T-cell (primary cell): ENCODE data around the gene INHBB. TPM values are rescaled to one million over a fixed set of nuclear protein-coding genes. Genes with fewer than 3 reads are reported as not detected.

Source experiments
- ATAC-seq, 4 experiments: fragments of 200-7000 bp in 3 of 4; fragments of 150-1000 bp in 1 of 4; cut with Tn5 transposase; replicated peaks in 1 of 4; 1 replicate in 3 of 4; 2 replicates in 1 of 4; pipeline ENCODE4 v1.10.0; 2021; ENCODE audit warnings: moderate library complexity in 3 of 4, mild to moderate bottlenecking in 2 of 4, moderate number of reproducible peaks in 1 of 4
- CTCF ChIA-PET, 2 donors: fragments of 300-600 bp; sonication (Branson Sonifier 250); formaldehyde crosslinking; loops; one replicate each; lab custom pipeline; 2022; ENCODE audit warnings: antibody characterized with exemption in 2 of 2; lab: Charles Lee
- POLR2A ChIA-PET, 2 donors: fragments of 300-600 bp; sonication (Branson Sonifier 250); formaldehyde crosslinking; loops; one replicate each; lab custom pipeline; 2022; ENCODE audit warnings: antibody characterized with exemption in 2 of 2; lab: Charles Lee
- DNase-seq, 35 experiments: peaks; one replicate each; pipeline versions ENCODE4 v3.0.0 to v3.0.0-alpha.2; 2013 to 2023
- H3K27ac ChIP-seq: one replicate; pipeline ENCODE4 v1.5.1; 2013; ENCODE audit warnings: low read length
- H3K27me3 ChIP-seq, 2 experiments: replicated peaks in 1 of 2; 1 replicate in 1 of 2; 2 replicates in 1 of 2; pipeline versions ENCODE4 v1.6.1 to v1.7.0; 2013; ENCODE audit warnings: low read length in 1 of 2, mixed read lengths in 1 of 2; ENCODE audit not compliant: control insufficient read depth in 2 of 2, insufficient read depth in 2 of 2; ENCODE audit errors: extremely low read depth in 1 of 2
- H3K36me3 ChIP-seq, 2 donors: 1 replicate in 1 of 2; 2 replicates in 1 of 2; pipeline versions ENCODE4 v1.6.1 to v1.7.0; 2013; ENCODE audit warnings: low read length in 1 of 2; ENCODE audit not compliant: control insufficient read depth in 2 of 2, insufficient read depth in 1 of 2; ENCODE audit errors: extremely low read depth in 1 of 2
- H3K4me1 ChIP-seq, 2 experiments: 1 replicate in 1 of 2; 2 replicates in 1 of 2; pipeline versions ENCODE4 v1.6.1 to v1.7.0; 2013; ENCODE audit warnings: low read length in 2 of 2, mixed read lengths in 1 of 2; ENCODE audit not compliant: insufficient read depth in 2 of 2, control insufficient read depth in 1 of 2; ENCODE audit errors: extremely low read depth in 1 of 2
- H3K4me3 ChIP-seq, 2 donors: 1 replicate in 1 of 2; 2 replicates in 1 of 2; pipeline versions ENCODE4 v1.5.1 to v1.7.0; 2013; ENCODE audit warnings: mild to moderate bottlenecking in 2 of 2, low read length in 1 of 2, moderate library complexity in 1 of 2; ENCODE audit not compliant: control insufficient read depth in 1 of 2; ENCODE audit errors: extremely low read depth in 1 of 2
- H3K9me3 ChIP-seq: 2 replicates; pipeline ENCODE4 v1.7.0; 2013
- H3K27ac Mint-ChIP-seq, 2 donors: one replicate each; pipeline ENCODE4 v1.8.0; 2020 to 2021; ENCODE audit warnings: mild to moderate bottlenecking in 2 of 2, mixed read lengths in 2 of 2
- H3K27me3 Mint-ChIP-seq, 2 donors: one replicate each; pipeline ENCODE4 v1.8.0; 2021 to 2022; ENCODE audit warnings: mixed read lengths in 2 of 2
- H3K36me3 Mint-ChIP-seq: one replicate; pipeline ENCODE4 v1.8.0; 2021; ENCODE audit warnings: mixed read lengths
- H3K4me1 Mint-ChIP-seq, 3 donors: one replicate each; pipeline ENCODE4 v1.8.0; 2020 to 2022; ENCODE audit warnings: mixed read lengths in 3 of 3, mild to moderate bottlenecking in 1 of 3
- H3K4me3 Mint-ChIP-seq, 3 donors: one replicate each; pipeline ENCODE4 v1.8.0; 2020 to 2022; ENCODE audit warnings: mild to moderate bottlenecking in 3 of 3, mixed read lengths in 3 of 3, moderate library complexity in 3 of 3
- H3K9me3 Mint-ChIP-seq, 3 donors: one replicate each; pipeline ENCODE4 v1.8.0; 2020 to 2022; ENCODE audit warnings: mixed read lengths in 3 of 3
- WGBS: methylation state at CpG from one replicate; pipeline ENCODE4 v1.1.5; 2013; ENCODE audit warnings: missing lambda C conversion rate; ENCODE audit not compliant: insufficient coverage; 5-methylcytosine and 5-hydroxymethylcytosine counted together
- total RNA-seq, 35 experiments: library from RNA in 6 of 35; stranded (reverse) in 6 of 35; fragments of 120-200 nt in 1 of 35; gene quantifications; one replicate each; pipeline versions ENCODE4 v1.2.1 to v1.2.4 and lab custom pipeline; 2013 to 2026

Gene INHBB
- total RNA-seq, 5 donors from 2014 or later (not counting 1 experiment from before 2014, with no cell fraction given): 0.09 to 0.19 (median 0.10) TPM; not detected in 2

DNA sequence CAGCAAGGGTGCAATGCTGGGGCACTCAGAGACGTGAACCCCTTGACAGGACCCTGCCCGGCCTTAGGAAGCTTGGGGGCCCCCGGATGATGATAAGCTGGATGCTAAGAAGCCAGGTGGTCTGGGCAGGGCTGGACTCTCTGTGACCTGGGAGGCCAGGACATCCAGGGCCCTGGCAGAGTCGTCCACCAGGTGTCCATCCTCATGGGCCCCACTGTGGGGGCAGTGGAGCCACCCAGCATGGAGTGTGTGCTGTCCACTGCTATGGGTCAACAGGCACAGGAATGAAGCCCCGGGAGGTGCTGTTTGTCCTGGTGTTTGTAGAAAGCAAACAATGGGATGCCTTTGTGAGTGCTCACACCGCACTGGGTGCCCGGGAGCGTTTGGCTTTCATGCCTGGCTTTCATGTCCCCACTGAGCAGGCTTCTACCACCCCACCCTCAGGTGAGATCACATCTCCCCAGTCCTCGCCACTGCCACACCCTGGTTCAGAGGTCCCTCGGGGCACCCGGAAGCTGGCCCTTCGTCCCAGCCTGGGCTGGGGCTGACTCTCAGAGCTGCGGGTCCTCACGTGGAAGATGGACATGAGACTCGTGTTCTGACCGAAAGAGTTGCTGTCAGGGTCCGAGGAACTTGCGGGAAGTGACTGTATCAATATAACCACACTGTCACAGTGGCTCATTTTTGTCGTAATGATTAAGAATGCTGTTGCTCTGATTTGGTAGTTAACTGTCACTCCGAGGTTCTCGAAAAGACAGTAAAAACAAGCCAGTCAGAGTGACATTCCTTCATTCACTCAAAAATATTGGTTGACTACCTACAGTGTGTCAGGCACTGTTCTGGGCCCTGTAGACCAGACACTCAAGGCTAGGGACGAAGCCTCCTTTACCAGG lies 53.3 kb downstream of the INHBB start:
- WGBS: 79% methylated on average over 13 of the region's 22 CpGs

DNA sequence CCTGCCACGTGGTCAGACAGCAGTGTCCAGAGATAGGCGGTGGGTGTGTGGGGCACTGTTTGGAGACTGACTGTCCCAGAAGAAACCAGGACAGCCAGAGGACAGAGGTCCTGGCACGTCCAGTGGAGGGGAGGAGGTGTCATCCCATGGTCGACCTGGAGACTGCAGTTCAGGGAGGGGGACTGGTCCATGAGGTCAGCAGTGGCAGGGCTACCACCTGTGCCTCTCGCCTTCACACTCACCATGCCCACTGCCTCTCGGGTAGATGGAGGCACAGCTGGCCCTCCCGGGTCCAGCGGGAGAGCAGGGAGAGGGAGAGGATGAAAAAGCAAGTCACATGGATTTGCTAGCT lies 53.9 kb downstream of the INHBB start:
- whole genome bisulfite sequencing: 76% methylated on average over 3 of the region's 8 CpGs
- Histone ChIP-seq H3K9me3 (no peaks in the 10 kb centered on the region), H3K27me3 (peaks cover 0 to 51% of the 10 kb centered on the region in 2 experiments), H3K4me3 (no peak overlapping the region), H3K27ac (no peak overlapping the region), H3K36me3 (no peaks in the 10 kb centered on the region), H3K4me1 (no peaks in the 10 kb centered on the region)
- no peaks in the 10 kb centered on the region for H3K4me1 Mint-ChIP-seq
- ATAC-seq (no peak), DNase-seq (peak in 1 of 35 experiments; percentile 12)
- no peaks in the 10 kb centered on the region for H3K9me3 Mint-ChIP-seq
- ChIA-PET CTCF (no interaction called here), POLR2A (no interaction called here)
- H3K36me3 Mint-ChIP-seq: no peaks in the 10 kb centered on the region
- H3K27ac Mint-ChIP-seq: no peak overlapping the region
- H3K27me3 Mint-ChIP-seq: peaks cover 8 to 9% of the 10 kb centered on the region in 2 donors
- no peak overlapping the region for H3K4me3 Mint-ChIP-seq

More for the DNA sequence above, 53.3 kb downstream of the INHBB start:
- ChIA-PET CTCF (no interaction called here), POLR2A (no interaction called here)
- H3K36me3 ChIP-seq: no peaks in the 10 kb centered on the region
- DNase-seq (peak in 1 of 35 experiments; percentile 8), ATAC-seq (no peak)
- peaks cover 8 to 9% of the 10 kb centered on the region in 2 donors for H3K27me3 Mint-ChIP-seq
- H3K36me3 Mint-ChIP-seq: no peaks in the 10 kb centered on the region
- no peaks in the 10 kb centered on the region for H3K9me3 ChIP-seq
- H3K4me1 Mint-ChIP-seq: no peaks in the 10 kb centered on the region
- H3K4me3 ChIP-seq: no peak overlapping the region
- no peak overlapping the region for H3K27ac Mint-ChIP-seq
- H3K27ac ChIP-seq: no peak overlapping the region
- no peaks in the 10 kb centered on the region for H3K9me3 Mint-ChIP-seq
- H3K4me3 Mint-ChIP-seq: no peak overlapping the region
- peaks cover 0 to 47% of the 10 kb centered on the region in 2 experiments for H3K27me3 ChIP-seq
- H3K4me1 ChIP-seq: no peaks in the 10 kb centered on the region

DNA sequence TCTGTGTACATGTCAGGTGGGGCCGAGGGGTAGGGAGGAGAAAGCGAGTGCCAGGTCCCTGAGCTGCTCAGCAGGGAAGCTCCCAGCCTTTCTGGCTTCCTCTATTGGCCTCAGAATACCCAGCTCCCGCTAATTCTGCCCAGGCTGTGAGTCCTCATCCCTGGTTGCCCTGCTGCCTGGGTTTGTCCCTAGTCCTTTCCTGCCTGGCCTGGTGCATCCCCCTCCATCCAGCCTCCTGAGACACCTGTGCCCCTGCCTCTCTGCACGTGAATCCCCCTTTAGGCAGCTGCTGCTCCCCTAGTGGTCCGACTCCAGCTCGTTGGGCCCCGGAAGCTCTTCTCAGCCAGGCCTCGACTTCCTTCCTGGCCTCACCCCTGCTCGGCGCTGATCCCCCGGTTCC lies 54.6 kb downstream of the INHBB start:
- Histone ChIP-seq H3K4me3 (no peak overlapping the region), H3K36me3 (no peaks in the 10 kb centered on the region), H3K4me1 (no peaks in the 10 kb centered on the region), H3K27me3 (peaks cover 0 to 54% of the 10 kb centered on the region in 2 experiments), H3K27ac (no peak overlapping the region), H3K9me3 (no peaks in the 10 kb centered on the region)
- H3K4me1 Mint-ChIP-seq: no peaks in the 10 kb centered on the region
- no peak for ATAC-seq
- peaks cover 8 to 9% of the 10 kb centered on the region in 2 donors for H3K27me3 Mint-ChIP-seq
- POLR2A ChIA-PET: interaction anchor here in 1 of 2 donors (0.5 kb wide), 1 partner anchor 212 kb away, joined by 5 read pairs; no protein-coding TSS in a partner anchor
- peak in 1 of 35 experiments; percentile 1 for DNase-seq
- H3K36me3 Mint-ChIP-seq: no peaks in the 10 kb centered on the region
- H3K27ac Mint-ChIP-seq: no peak overlapping the region
- no peaks in the 10 kb centered on the region for H3K9me3 Mint-ChIP-seq
- 59% methylated on average over 9 of the region's 11 CpGs for WGBS
- CTCF ChIA-PET: no interaction called here
- no peak overlapping the region for H3K4me3 Mint-ChIP-seq

Other genes with a start within 250 kb of the INHBB start
- gene TMEM185B, start 122.7 kb upstream of the INHBB start, total RNA-seq: 10 to 100 TPM; 14.8 to 25.2 (median 21.9) TPM
- gene RALB, start 93.3 kb upstream of the INHBB start, total RNA-seq: 10 to 100 TPM; 10.3 to 20.1 (median 12.9) TPM